Mesothelial cell of epicardium (in vitro differentiated cells): ENCODE measurements around the gene CLOCK. TPM values are rescaled to one million over a fixed set of nuclear protein-coding genes. Genes with fewer than 3 reads are reported as not detected.
A peak's percentile ranks its signal among the peaks of the same experiment; 100 is the strongest.
"Not testable (repeated sequence)": the region's sequence is repeated elsewhere in the genome, so short reads cannot be mapped to it uniquely, and the experiment has no call there.

Source experiments
- DNase-seq, 2 experiments: peaks; one replicate each; pipeline ENCODE4 v3.0.0; 2021; ENCODE audit warnings: low spot score in 2 of 2; ENCODE audit not compliant: unreplicated experiment in 2 of 2
- H3K27ac Mint-ChIP-seq: 2 replicates; pipeline ENCODE4 v1.8.0; 2021; ENCODE audit warnings: mixed read lengths
- H3K27me3 Mint-ChIP-seq: 2 replicates; pipeline ENCODE4 v1.8.0; 2021; ENCODE audit warnings: low read depth, mixed read lengths
- H3K36me3 Mint-ChIP-seq: 2 replicates; pipeline ENCODE4 v1.8.0; 2021; ENCODE audit warnings: mixed read lengths
- H3K4me1 Mint-ChIP-seq: 2 replicates; pipeline ENCODE4 v1.8.0; 2021; ENCODE audit warnings: mixed read lengths
- H3K4me3 Mint-ChIP-seq: 2 replicates; pipeline ENCODE4 v1.8.0; 2021; ENCODE audit warnings: mild to moderate bottlenecking, moderate library complexity, mixed read lengths
- H3K9me3 Mint-ChIP-seq: 2 replicates; pipeline ENCODE4 v1.8.0; 2021; ENCODE audit warnings: mixed read lengths
- total RNA-seq: library from RNA; stranded (reverse); gene quantifications from 3 replicates; pipeline ENCODE4 v1.2.1, GENCODE V29; 2021
- TF ChIP-seq, protein P1 (sequence below): fragments of 200-600 bp; sonication (generic); IDR thresholded peaks from one replicate; pipeline ENCODE4 v1.5.0; 2021; ENCODE audit warnings: antibody characterized with exemption; ENCODE audit not compliant: unreplicated experiment

CLOCK gene
- total RNA-seq, 1 donor from 2014 or later = 19.8 TPM

DNA sequence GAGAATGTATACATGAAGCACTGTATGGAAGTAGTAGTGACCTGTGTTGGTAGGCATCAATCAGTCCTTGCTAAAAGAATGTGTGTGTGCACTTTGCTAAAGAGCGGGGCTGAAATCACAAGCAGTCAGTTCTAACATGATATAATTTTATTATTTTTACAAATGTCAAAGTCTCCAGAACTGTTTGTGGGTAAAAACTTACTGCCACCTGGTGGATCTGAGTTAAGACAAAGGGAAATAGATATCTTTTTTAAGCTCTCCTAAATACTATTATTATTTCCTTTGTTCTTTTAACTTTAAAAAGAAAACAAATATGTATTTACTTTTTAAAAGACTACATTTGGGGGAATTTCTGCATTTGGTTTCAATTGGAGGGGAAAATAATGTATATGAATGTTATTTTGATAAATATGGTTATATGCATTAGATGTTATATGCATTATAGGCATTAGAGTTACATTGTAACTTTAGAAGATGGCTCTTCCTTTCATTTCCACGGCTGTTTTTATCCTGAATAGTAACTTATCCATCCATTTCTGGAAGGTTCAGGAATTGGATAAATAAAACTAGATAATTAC is 7.8 kb upstream of the CLOCK start:
- no peak overlapping the region for H3K27ac Mint-ChIP-seq
- peaks cover 3% of the 10 kb centered on the region for H3K9me3 Mint-ChIP-seq
- H3K4me1 Mint-ChIP-seq = no peaks in the 10 kb centered on the region
- no peaks in the 10 kb centered on the region for H3K36me3 Mint-ChIP-seq
- H3K4me3 Mint-ChIP-seq = no peak overlapping the region
- TF ChIP-seq, protein P1, sequence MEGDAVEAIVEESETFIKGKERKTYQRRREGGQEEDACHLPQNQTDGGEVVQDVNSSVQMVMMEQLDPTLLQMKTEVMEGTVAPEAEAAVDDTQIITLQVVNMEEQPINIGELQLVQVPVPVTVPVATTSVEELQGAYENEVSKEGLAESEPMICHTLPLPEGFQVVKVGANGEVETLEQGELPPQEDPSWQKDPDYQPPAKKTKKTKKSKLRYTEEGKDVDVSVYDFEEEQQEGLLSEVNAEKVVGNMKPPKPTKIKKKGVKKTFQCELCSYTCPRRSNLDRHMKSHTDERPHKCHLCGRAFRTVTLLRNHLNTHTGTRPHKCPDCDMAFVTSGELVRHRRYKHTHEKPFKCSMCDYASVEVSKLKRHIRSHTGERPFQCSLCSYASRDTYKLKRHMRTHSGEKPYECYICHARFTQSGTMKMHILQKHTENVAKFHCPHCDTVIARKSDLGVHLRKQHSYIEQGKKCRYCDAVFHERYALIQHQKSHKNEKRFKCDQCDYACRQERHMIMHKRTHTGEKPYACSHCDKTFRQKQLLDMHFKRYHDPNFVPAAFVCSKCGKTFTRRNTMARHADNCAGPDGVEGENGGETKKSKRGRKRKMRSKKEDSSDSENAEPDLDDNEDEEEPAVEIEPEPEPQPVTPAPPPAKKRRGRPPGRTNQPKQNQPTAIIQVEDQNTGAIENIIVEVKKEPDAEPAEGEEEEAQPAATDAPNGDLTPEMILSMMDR = peak; percentile 47
- DNase-seq = no peak
- H3K27me3 Mint-ChIP-seq = peaks cover 2% of the 10 kb centered on the region

DNA sequence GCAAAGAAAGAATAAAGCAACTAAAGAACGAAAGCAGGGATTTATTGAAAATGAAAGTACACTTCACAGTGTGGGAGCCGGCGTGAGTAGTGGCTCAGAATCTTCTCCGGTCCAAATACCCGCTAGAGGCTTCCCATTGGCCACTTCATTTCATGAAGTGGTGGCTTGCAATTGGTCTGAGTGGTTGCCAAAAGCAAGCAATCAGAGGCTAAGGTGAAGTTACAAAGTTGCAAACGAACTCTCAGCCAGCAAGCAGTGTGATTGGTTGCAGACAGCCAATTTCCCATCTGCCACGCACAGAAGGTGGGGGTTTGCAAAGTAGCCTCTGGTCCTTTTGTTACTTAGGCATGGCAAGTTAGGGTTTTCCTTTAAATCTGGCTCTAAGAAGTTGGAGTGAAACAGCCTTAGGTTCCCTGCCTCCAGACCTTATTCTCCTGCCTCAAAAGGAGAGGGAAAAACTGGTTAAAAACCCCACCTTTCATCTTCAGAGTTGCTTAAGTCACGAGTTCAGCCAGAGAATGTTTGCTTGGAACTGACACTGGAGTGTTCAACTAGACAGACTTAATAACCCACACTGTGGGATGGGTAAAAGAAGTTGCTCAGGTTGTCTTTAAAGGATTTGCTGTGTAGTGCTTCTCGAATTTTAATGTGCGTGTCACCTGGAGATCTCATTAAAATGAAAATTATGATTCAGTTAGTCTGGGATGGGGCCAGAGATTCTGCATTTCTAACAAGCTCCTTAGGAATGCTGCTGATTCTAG is 6.9 kb upstream of the CLOCK start:
- peaks cover 2% of the 10 kb centered on the region for H3K27me3 Mint-ChIP-seq
- H3K4me1 Mint-ChIP-seq = peaks cover 1% of the 10 kb centered on the region
- H3K27ac Mint-ChIP-seq = no peak overlapping the region
- no peak for DNase-seq
- peaks cover 3% of the 10 kb centered on the region for H3K9me3 Mint-ChIP-seq
- H3K36me3 Mint-ChIP-seq = no peaks in the 10 kb centered on the region
- no peak overlapping the region for H3K4me3 Mint-ChIP-seq
- TF ChIP-seq, protein P1 = no peak

DNA sequence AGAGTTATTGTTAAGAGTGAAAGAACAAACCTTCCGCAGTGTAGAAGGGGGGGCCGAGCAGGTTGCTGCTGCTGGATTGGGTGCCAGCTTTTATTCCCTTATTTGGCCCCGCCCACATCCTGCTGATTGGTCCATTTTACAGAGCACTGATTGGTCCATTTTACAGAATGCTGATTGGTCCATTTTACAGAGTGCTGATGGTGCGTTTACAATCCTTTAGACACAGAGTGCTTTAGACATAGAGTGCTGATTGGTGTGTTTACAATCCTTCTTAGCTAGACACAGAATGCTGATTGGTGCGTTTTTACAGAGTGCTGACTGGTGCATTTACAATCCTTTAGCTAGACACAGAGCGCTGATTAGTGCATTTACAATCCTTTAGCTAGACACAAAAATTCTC is 5.3 kb upstream of the CLOCK start:
- DNase-seq, H3K4me3 Mint-ChIP-seq, H3K36me3 Mint-ChIP-seq, H3K27ac Mint-ChIP-seq, H3K27me3 Mint-ChIP-seq, H3K9me3 Mint-ChIP-seq: not testable (repeated sequence)
- H3K4me1 Mint-ChIP-seq = peaks cover 14% of the 10 kb centered on the region

DNA sequence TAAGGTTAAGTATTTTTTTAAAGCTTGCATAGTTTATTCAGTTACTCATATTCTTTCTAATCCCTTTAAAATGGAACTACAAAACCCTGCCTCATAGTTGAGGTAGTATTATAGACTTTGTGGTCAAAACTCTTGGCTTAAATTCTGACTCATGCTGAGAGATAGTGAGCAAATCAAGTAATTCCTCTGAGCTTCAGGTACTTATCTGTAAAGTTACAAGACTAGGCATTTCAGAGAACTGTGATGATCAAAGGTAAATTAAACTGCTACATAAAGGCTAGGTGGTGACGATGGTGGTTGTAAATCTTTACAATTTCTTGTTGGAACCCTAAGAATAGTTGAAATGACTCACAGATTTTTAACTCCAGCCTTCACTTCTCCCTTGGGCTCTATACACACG is 3.2 kb upstream of the CLOCK start:
- no peak overlapping the region for H3K27ac Mint-ChIP-seq
- H3K27me3 Mint-ChIP-seq = no peaks in the 10 kb centered on the region
- no peaks in the 10 kb centered on the region for H3K36me3 Mint-ChIP-seq
- H3K4me3 Mint-ChIP-seq = no peak overlapping the region
- TF ChIP-seq, protein P1 = no peak
- peaks cover 14% of the 10 kb centered on the region for H3K4me1 Mint-ChIP-seq
- DNase-seq = no peak
- no peaks in the 10 kb centered on the region for H3K9me3 Mint-ChIP-seq

DNA sequence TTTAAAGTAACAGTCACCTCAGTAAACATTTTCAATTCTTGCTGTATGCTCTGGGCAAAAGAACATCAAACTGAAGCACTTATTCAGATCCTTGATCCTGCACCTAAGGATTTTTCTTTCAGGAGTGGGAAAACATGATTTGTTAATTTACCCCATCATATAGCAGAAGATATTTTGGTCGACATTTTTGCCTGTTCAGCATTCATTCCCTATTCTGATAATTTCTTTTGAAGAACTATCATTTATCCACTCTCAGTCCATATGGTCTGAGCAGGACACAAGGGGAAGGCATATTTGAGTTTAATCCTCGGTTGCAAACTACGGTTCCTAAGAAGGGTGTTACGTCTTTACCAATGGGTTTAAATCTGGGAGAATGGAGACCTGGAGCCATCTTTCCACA is 1.2 kb upstream of the CLOCK start:
- Mint-ChIP-seq H3K27me3 (no peaks in the 10 kb centered on the region), H3K27ac (peak overlapping the region; percentile 96), H3K36me3 (no peaks in the 10 kb centered on the region), H3K9me3 (no peaks in the 10 kb centered on the region), H3K4me3 (peak overlapping the region; percentile 89), H3K4me1 (peaks cover 30% of the 10 kb centered on the region)
- TF ChIP-seq, protein P1 = no peak
- no peak for DNase-seq

DNA sequence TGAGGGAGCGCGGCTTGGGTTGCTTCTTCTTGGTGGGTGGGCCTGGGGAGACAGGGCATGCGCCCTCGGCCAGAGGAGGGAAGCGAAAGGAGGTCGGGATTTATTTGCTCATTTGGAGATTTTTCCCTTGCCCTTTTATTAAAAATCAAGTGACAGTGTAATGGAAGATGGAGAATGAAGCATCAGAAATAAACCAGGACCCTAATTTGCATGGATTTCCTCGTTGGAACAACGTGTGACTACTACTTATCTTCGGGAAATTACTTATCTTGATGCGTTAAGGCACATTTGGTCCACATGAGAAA is 709 bp upstream of the CLOCK start:
- Mint-ChIP-seq H3K27me3 (no peaks in the 10 kb centered on the region), H3K4me1 (peaks cover 32% of the 10 kb centered on the region), H3K27ac (peak overlapping the region; percentile 96), H3K4me3 (peak overlapping the region; percentile 89), H3K36me3 (no peaks in the 10 kb centered on the region), H3K9me3 (no peaks in the 10 kb centered on the region)
- TF ChIP-seq, protein P1 = no peak
- no peak for DNase-seq
